K562 (cell line): ENCODE data around the gene TNF. TPM values are rescaled to one million over a fixed set of nuclear protein-coding genes. Genes with fewer than 3 reads are reported as not detected.

Source experiments
- ARID3A ChIP-seq: IDR thresholded peaks from 2 replicates; pipeline ENCODE4 v1.6.1; 2012; ENCODE audit warnings: low read depth, low read length, improper control_type of control experiment, borderline replicate concordance
- BMI1 ChIP-seq: fragments of 150-350 bp; IDR thresholded peaks from 2 replicates; pipeline ENCODE4 v1.6.1; 2014; ENCODE audit warnings: low read length
- SOX6 ChIP-seq: fragments of 450-650 bp; IDR thresholded peaks from 2 replicates; pipeline ENCODE4 v1.6.1; 2014; ENCODE audit warnings: mild to moderate bottlenecking
- SREBF1 ChIP-seq: fragments of 150-350 bp; IDR thresholded peaks from 2 replicates; pipeline ENCODE4 v1.6.1; 2014; ENCODE audit warnings: antibody characterized with exemption, low read depth, low read length, borderline replicate concordance
- SRSF9 ChIP-seq: fragments of 200-400 bp; formaldehyde crosslinking; IDR thresholded peaks from 2 replicates; pipeline ENCODE4 v1.6.1; 2017; ENCODE audit warnings: low read depth, low read length, borderline replicate concordance
- SUPT5H ChIP-seq: fragments of 450-650 bp; IDR thresholded peaks from 2 replicates; pipeline ENCODE4 v1.6.1; 2016
- U2AF1 ChIP-seq: fragments of 200-400 bp; formaldehyde crosslinking; optimal IDR thresholded peaks from 2 replicates; pipeline ENCODE3; 2017; ENCODE audit warnings: mild to moderate bottlenecking, low read depth, low read length, moderate library complexity
- ZBTB17 ChIP-seq: fragments of 450-650 bp; formaldehyde crosslinking; IDR thresholded peaks from 2 replicates; pipeline ENCODE4 v1.4.0; 2020; ENCODE audit warnings: mild to moderate bottlenecking
- ZEB2 ChIP-seq: fragments of 450-650 bp; IDR thresholded peaks from 2 replicates; pipeline ENCODE4 v1.6.1; 2016
- ZNF75A ChIP-seq: fragments of 450-650 bp; formaldehyde crosslinking; IDR thresholded peaks from 2 replicates; pipeline ENCODE4 v1.4.0; 2020; ENCODE audit warnings: mild to moderate bottlenecking
- polyA plus RNA-seq, 8 experiments: library from polyadenylated mRNA; depleted of rRNA in 4 of 8; stranded (reverse) in 5 of 8; unstranded in 3 of 8; fragments of >200 nt; fragmentation: Nextera tagmentation in 2 of 8; fragmentation: Illumina TruSeq in 1 of 8; extraction: Ambion mirVana in 2 of 8; extraction: Trizol in 1 of 8; gene quantifications; 2 replicates each; pipeline versions ENCODE4 v1.2.1 to v1.2.3, GENCODE V29; 2011 to 2014; ENCODE audit warnings: inconsistent platforms in 1 of 8, missing spikeins in 1 of 8
- total RNA-seq, 7 experiments: library from RNA; depleted of rRNA in 6 of 7; stranded (reverse); fragments of >200 nt in 6 of 7; fragmentation: Illumina TruSeq in 2 of 7; extraction: Trizol in 2 of 7; gene quantifications; 2 replicates each; pipeline versions ENCODE4 v1.2.1 to v1.2.3, GENCODE V29; 2011 to 2021; ENCODE audit warnings: low replicate concordance in 1 of 7
- TF ChIP-seq, protein P1 (sequence below): fragments of 450-650 bp; IDR thresholded peaks from 2 replicates; pipeline ENCODE4 v1.6.1; 2016; ENCODE audit warnings: low read depth
- TF ChIP-seq, protein P2 (sequence below): fragments of 200-800 bp; sonication (Bioruptor generic); IDR thresholded peaks from 2 replicates; pipeline ENCODE4 v1.6.1; 2017; ENCODE audit warnings: missing genetic modification characterization, missing compliant biosample characterization
- TF ChIP-seq, protein P3 (sequence below): sonication (generic); formaldehyde crosslinking; IDR thresholded peaks from 2 replicates; pipeline ENCODE4 v1.8.0; 2022; ENCODE audit warnings: missing genetic modification reagents, mild to moderate bottlenecking, moderate library complexity, borderline replicate concordance
- TF ChIP-seq, protein P4 (sequence below): fragments of 450-650 bp; formaldehyde crosslinking; IDR thresholded peaks from 2 replicates; pipeline ENCODE4 v1.4.0; 2022; ENCODE audit warnings: missing genetic modification characterization

The TNF gene
- total and polyA plus RNA-seq, 9 of the 15 experiments (the other 6 are each of a cell fraction or from before 2014, with no cell fraction given), result 0.08 to 0.40 TPM; not detected in 7

GRCh38 chr6:31531771-31532643 is 43.4 kb upstream of the TNF start (continued):
- TF ChIP-seq, protein P1, sequence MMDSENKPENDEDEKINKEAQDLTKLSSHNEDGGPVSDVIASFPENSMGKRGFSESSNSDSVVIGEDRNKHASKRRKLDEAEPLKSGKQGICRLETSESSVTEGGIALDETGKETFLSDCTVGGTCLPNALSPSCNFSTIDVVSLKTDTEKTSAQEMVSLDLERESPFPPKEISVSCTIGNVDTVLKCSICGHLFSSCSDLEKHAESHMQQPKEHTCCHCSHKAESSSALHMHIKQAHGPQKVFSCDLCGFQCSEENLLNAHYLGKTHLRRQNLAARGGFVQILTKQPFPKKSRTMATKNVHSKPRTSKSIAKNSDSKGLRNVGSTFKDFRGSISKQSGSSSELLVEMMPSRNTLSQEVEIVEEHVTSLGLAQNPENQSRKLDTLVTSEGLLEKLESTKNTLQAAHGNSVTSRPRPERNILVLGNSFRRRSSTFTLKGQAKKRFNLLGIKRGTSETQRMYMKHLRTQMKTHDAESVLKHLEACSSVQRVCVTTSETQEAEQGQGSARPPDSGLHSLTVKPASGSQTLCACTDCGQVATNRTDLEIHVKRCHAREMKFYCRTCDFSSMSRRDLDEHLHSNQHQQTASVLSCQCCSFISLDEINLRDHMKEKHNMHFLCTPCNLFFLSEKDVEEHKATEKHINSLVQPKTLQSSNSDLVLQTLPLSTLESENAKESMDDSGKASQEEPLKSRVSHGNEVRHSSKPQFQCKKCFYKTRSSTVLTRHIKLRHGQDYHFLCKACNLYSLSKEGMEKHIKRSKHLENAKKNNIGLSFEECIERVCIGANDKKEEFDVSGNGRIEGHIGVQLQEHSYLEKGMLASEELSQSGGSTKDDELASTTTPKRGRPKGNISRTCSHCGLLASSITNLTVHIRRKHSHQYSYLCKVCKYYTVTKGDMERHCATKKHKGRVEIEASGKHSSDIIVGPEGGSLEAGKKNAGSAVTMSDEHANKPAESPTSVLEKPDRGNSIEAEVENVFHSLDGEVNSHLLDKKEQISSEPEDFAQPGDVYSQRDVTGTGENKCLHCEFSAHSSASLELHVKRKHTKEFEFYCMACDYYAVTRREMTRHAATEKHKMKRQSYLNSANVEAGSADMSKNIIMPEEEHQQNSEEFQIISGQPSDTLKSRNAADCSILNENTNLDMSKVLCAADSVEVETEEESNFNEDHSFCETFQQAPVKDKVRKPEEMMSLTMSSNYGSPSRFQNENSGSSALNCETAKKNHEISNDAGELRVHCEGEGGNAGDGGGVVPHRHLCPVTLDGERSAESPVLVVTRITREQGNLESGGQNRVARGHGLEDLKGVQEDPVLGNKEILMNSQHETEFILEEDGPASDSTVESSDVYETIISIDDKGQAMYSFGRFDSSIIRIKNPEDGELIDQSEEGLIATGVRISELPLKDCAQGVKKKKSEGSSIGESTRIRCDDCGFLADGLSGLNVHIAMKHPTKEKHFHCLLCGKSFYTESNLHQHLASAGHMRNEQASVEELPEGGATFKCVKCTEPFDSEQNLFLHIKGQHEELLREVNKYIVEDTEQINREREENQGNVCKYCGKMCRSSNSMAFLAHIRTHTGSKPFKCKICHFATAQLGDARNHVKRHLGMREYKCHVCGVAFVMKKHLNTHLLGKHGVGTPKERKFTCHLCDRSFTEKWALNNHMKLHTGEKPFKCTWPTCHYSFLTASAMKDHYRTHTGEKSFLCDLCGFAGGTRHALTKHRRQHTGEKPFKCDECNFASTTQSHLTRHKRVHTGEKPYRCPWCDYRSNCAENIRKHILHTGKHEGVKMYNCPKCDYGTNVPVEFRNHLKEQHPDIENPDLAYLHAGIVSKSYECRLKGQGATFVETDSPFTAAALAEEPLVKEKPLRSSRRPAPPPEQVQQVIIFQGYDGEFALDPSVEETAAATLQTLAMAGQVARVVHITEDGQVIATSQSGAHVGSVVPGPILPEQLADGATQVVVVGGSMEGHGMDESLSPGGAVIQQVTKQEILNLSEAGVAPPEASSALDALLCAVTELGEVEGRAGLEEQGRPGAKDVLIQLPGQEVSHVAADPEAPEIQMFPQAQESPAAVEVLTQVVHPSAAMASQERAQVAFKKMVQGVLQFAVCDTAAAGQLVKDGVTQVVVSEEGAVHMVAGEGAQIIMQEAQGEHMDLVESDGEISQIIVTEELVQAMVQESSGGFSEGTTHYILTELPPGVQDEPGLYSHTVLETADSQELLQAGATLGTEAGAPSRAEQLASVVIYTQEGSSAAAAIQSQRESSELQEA, result no peak
- TF ChIP-seq, protein P2, sequence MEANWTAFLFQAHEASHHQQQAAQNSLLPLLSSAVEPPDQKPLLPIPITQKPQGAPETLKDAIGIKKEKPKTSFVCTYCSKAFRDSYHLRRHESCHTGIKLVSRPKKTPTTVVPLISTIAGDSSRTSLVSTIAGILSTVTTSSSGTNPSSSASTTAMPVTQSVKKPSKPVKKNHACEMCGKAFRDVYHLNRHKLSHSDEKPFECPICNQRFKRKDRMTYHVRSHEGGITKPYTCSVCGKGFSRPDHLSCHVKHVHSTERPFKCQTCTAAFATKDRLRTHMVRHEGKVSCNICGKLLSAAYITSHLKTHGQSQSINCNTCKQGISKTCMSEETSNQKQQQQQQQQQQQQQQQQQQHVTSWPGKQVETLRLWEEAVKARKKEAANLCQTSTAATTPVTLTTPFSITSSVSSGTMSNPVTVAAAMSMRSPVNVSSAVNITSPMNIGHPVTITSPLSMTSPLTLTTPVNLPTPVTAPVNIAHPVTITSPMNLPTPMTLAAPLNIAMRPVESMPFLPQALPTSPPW (CRISPR knock-in tag), result no peak
- TF ChIP-seq SOX6 (no peak), BMI1 (no peak), SRSF9 (no peak), SREBF1 (no peak), U2AF1 (no peak), SUPT5H (peak; percentile 79), ARID3A (no peak), ZNF75A (CRISPR knock-in tag) (no peak), ZEB2 (no peak), ZBTB17 (CRISPR knock-in tag) (no peak)
- TF ChIP-seq, protein P3, sequence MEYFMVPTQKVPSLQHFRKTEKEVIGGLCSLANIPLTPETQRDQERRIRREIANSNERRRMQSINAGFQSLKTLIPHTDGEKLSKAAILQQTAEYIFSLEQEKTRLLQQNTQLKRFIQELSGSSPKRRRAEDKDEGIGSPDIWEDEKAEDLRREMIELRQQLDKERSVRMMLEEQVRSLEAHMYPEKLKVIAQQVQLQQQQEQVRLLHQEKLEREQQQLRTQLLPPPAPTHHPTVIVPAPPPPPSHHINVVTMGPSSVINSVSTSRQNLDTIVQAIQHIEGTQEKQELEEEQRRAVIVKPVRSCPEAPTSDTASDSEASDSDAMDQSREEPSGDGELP (CRISPR knock-in tag), result no peak
- TF ChIP-seq, protein P4, sequence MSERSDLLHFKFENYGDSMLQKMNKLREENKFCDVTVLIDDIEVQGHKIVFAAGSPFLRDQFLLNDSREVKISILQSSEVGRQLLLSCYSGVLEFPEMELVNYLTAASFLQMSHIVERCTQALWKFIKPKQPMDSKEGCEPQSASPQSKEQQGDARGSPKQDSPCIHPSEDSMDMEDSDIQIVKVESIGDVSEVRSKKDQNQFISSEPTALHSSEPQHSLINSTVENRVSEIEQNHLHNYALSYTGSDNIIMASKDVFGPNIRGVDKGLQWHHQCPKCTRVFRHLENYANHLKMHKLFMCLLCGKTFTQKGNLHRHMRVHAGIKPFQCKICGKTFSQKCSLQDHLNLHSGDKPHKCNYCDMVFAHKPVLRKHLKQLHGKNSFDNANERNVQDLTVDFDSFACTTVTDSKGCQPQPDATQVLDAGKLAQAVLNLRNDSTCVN, result no peak; the same call in 1 of the 2 replicates
